Measurements from ENCODE around the gene ST3GAL4. TPM values are rescaled to one million over a fixed set of nuclear protein-coding genes. Genes with fewer than 3 reads are reported as not detected.

ST3GAL4 gene
- total RNA-seq, 6 experiments from 2014 or later: 7.0 to 25.6 (median 17.5) TPM

DNA sequence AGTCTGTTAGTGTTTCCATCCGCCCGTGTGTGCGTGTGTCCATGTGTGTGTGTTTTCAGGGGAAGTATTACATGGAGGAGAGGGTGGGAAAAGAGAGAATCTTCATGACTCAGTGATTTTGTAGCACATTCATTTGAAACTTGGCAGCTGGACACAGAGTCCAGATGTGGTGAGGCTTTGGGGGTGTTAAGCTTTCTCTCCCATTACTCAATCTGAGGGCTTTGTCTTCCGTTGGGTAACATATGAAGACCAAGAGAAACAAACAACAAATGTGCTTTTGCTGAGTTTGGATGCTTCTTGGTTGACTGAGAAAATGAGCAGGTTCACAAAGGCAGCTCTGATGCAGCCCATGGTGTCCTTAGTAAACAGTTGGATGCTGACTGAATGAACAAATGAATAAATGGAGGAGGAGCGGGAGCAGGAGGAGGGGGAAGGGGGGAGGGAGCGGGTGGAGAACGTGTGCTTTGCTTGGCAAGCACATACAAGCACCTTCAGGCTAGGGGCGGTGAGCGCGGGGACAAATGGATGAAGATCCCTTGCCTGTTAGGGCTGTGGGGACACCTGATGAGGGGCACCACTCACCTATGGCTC lies 104.3 kb downstream of the ST3GAL4 start:
- intact Hi-C loops (cut with DNase I): no loop called here
- Histone ChIP-seq H3K9me3 (no peaks in the 10 kb centered on the region), H3K36me3 (no peaks in the 10 kb centered on the region), H3K4me3 (no peak overlapping the region), H3K27ac (no peak overlapping the region), H3K27me3 (no peaks in the 10 kb centered on the region), H3K4me1 (no peaks in the 10 kb centered on the region)
- DNase-seq (no peak), ATAC-seq (no peak)
- no peak for TF ChIP-seq POLR2A (IDR thresholded peaks at IDR 0.05)
- no peak for TF ChIP-seq CTCF (IDR thresholded peaks at IDR 0.05)
- WGBS (ENCODE audit: insufficient coverage, low coverage, low lambda C conversion rate, missing lambda C conversion rate): 58% methylated on average over 5 of the region's 10 CpGs

- ATAC-seq (no peak), DNase-seq (no peak)
- H3K27ac ChIP-seq: no peak overlapping the region
- intact Hi-C loops (cut with DNase I): no loop called here
- no peaks in the 10 kb centered on the region for H3K27me3 ChIP-seq
- no peaks in the 10 kb centered on the region for H3K36me3 ChIP-seq
- H3K4me1 ChIP-seq: no peaks in the 10 kb centered on the region
- no peaks in the 10 kb centered on the region for H3K9me3 ChIP-seq
- WGBS (ENCODE audit: insufficient coverage, low coverage, low lambda C conversion rate, missing lambda C conversion rate): no CpG with 5 or more reads among the region's 15 CpGs
- H3K4me3 ChIP-seq: no peak overlapping the region
- TF ChIP-seq POLR2A (IDR thresholded peaks at IDR 0.05) (no peak), CTCF (IDR thresholded peaks at IDR 0.05) (no peak)
Observed at GRCh38 chr11:126460417-126461095, 105.1 kb downstream of the ST3GAL4 start.

- Histone ChIP-seq H3K9me3 (no peaks in the 10 kb centered on the region), H3K27ac (no peak overlapping the region), H3K36me3 (no peaks in the 10 kb centered on the region), H3K27me3 (no peaks in the 10 kb centered on the region), H3K4me1 (no peaks in the 10 kb centered on the region), H3K4me3 (no peak overlapping the region)
- intact Hi-C loops (cut with DNase I): no loop called here
- no peak for DNase-seq
- 40% methylated on average over 1 of the region's 8 CpGs for WGBS (ENCODE audit: insufficient coverage, low coverage, low lambda C conversion rate, missing lambda C conversion rate)
- no peak for TF ChIP-seq POLR2A (IDR thresholded peaks at IDR 0.05)
- no peak for TF ChIP-seq CTCF (IDR thresholded peaks at IDR 0.05)
- ATAC-seq: no peak
Observed at GRCh38 chr11:126461096-126461440, 105.6 kb downstream of the ST3GAL4 start.

DNA sequence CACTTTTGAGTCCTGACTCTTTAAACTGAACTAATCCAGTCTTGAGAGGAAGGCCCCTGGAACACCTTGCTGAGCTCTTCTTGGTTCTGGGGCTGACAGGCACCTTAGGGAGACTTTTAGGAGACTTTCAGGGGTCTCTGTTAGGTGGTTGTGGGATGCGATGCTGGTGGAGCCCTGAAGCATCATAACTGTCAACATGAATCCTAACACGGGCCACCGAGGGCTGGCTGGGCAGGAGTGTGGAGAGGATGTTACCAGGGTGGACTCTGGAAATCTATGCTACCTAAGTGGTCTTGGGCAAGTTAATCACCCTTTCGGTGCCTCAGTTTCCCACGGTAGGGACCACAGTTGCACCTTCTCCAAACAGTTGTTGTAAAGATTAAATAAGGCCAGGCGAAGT lies 106.5 kb downstream of the ST3GAL4 start:
- no peak overlapping the region for H3K27ac ChIP-seq
- H3K36me3 ChIP-seq: no peaks in the 10 kb centered on the region
- TF ChIP-seq CTCF (IDR thresholded peaks at IDR 0.05): no peak
- TF ChIP-seq POLR2A (IDR thresholded peaks at IDR 0.05): no peak
- no peak overlapping the region for H3K4me3 ChIP-seq
- no peaks in the 10 kb centered on the region for H3K4me1 ChIP-seq
- H3K27me3 ChIP-seq: no peaks in the 10 kb centered on the region
- 68% methylated on average over 5 of the region's 6 CpGs for WGBS (ENCODE audit: insufficient coverage, low coverage, low lambda C conversion rate, missing lambda C conversion rate)
- no peaks in the 10 kb centered on the region for H3K9me3 ChIP-seq
- DNase-seq (no peak), ATAC-seq (no peak)
- intact Hi-C loops (cut with DNase I): no loop called here

Measured in right lobe of liver (tissue), 6 donors.